Testis (tissue), 2 donors: ENCODE measurements around the gene TRPC4.

Experiments
- POLR2A ChIP-seq: fragments of 450-650 bp; IDR thresholded peaks from one replicate; pipeline ENCODE4 v1.6.1; 2017; ENCODE audit warnings: antibody characterized with exemption, mild to moderate bottlenecking, moderate library complexity
- TF ChIP-seq, protein P1 (sequence below), 3 experiments: fragments of 450-650 bp in 2 of 3; fragments of 200-600 bp in 1 of 3; sonication (generic) in 1 of 3; IDR thresholded peaks; one replicate each; pipeline ENCODE4 v1.5.1; 2016 to 2019; ENCODE audit warnings: antibody characterized with exemption in 3 of 3, mild to moderate bottlenecking in 2 of 3, moderate library complexity in 1 of 3

DNA sequence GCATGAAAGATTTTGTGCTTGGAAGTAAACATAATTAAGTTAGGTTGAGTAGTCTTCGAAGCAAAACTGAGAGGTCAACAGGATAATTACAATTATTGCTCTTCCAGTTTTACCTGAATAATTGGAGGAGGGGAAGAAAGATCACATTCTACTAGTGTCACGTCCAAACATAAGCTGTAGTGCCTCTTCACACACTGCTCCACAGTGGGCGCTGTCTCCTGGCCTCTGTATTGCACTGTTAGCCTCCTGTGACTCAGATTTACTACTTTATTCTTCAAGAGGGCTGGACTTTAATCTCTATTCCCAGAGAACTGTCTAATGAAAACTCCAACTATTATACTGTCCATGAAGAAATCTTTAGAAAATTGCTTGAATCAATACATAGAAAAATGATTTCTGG is 62.9 kb downstream of the TRPC4 start:
- TF ChIP-seq, protein P1, sequence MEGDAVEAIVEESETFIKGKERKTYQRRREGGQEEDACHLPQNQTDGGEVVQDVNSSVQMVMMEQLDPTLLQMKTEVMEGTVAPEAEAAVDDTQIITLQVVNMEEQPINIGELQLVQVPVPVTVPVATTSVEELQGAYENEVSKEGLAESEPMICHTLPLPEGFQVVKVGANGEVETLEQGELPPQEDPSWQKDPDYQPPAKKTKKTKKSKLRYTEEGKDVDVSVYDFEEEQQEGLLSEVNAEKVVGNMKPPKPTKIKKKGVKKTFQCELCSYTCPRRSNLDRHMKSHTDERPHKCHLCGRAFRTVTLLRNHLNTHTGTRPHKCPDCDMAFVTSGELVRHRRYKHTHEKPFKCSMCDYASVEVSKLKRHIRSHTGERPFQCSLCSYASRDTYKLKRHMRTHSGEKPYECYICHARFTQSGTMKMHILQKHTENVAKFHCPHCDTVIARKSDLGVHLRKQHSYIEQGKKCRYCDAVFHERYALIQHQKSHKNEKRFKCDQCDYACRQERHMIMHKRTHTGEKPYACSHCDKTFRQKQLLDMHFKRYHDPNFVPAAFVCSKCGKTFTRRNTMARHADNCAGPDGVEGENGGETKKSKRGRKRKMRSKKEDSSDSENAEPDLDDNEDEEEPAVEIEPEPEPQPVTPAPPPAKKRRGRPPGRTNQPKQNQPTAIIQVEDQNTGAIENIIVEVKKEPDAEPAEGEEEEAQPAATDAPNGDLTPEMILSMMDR (IDR thresholded peaks at IDR 0.05): no peak
- no peak for TF ChIP-seq POLR2A
